ENCODE measurements around the gene PLPP6.
"Not testable (repeated sequence)": the region's sequence is repeated elsewhere in the genome, so short reads cannot be mapped to it uniquely, and the experiment has no call there.

DNA sequence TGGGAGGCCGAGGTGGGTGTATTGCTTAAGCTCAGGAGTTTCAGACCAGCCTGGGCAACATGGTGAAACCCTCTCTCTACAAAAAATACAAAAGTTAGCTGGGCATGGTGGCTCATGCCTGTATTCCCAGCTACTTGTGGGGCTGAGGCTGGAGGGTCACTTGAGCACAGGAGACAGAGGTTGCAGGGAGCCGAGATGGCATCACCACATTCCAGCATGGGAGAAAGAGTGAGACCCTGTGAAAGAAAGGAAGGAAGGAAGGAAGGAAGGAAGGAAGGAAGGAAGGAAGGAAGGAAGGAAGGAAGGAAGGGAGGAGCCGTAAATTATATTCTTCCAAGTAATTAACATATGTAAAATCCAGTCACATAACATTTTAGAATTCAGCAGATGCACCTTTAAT, 5.9 kb upstream of the PLPP6 start:
- TF ChIP-seq, protein P1, sequence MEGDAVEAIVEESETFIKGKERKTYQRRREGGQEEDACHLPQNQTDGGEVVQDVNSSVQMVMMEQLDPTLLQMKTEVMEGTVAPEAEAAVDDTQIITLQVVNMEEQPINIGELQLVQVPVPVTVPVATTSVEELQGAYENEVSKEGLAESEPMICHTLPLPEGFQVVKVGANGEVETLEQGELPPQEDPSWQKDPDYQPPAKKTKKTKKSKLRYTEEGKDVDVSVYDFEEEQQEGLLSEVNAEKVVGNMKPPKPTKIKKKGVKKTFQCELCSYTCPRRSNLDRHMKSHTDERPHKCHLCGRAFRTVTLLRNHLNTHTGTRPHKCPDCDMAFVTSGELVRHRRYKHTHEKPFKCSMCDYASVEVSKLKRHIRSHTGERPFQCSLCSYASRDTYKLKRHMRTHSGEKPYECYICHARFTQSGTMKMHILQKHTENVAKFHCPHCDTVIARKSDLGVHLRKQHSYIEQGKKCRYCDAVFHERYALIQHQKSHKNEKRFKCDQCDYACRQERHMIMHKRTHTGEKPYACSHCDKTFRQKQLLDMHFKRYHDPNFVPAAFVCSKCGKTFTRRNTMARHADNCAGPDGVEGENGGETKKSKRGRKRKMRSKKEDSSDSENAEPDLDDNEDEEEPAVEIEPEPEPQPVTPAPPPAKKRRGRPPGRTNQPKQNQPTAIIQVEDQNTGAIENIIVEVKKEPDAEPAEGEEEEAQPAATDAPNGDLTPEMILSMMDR (conservative IDR thresholded peaks at IDR 0.05 in 1 of 2, IDR thresholded peaks at IDR 0.05 in 1 of 2; ENCODE audit: extremely low read depth in 1 of 2, insufficient read depth in 1 of 2, low read depth in 1 of 2, low read length in 2 of 2): not testable (repeated sequence)
- TF ChIP-seq EZH2 (IDR thresholded peaks at IDR 0.05; ENCODE audit: borderline replicate concordance, low read length): not testable (repeated sequence)
